GM10266 (cell line): Measurements from ENCODE around the gene SAMD4A.

Source experiments
- DNase-seq: peaks from one replicate; pipeline ENCODE4 v3.0.0; 2012; ENCODE audit errors: extremely low spot score
- TF ChIP-seq, protein P1 (sequence below): IDR thresholded peaks from 2 replicates; pipeline ENCODE4 v1.5.1; 2012; ENCODE audit warnings: mild to moderate bottlenecking, low read depth; ENCODE audit not compliant: control insufficient read depth, insufficient read depth; ENCODE audit errors: missing control alignments

Gene SAMD4A

DNA sequence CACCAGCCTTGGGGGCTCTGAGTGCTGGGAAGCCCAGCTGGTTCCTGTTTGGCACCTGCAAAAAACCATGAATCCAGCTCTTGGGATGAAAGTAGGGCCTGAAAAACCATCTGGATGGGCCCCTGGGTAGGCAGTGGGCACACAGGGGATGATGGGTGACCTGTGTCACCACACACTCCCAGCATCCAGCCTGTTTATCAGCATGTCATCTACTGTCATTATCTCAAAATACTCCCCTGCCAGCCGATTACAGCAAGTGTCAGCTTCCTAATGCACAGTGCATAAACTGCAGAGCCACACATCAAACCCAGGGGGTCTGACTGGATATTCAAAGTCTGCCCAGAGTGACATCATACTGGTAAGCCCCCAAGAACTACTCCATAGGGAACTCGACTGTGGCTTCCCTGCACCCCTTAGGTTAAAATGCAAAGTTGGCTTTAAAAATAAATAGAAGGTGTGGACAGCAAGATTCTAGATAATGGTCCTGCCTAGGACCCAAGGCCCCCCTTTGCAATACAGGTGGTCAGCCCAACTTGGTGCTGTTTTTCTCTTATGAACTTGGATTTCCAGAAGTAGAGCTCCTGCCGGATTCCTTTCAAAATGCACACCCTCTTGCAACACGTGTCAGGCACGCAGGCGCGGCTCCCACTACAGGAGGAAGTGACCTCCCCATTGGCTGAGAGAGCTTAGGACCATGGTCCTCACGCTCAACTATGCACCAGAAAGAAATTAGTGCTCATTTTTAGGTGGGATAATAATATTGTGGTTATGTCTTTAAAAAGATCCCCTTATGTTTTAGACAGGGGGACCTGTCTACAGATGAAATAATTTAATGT, 241.6 kb downstream of the SAMD4A start:
- TF ChIP-seq, protein P1, sequence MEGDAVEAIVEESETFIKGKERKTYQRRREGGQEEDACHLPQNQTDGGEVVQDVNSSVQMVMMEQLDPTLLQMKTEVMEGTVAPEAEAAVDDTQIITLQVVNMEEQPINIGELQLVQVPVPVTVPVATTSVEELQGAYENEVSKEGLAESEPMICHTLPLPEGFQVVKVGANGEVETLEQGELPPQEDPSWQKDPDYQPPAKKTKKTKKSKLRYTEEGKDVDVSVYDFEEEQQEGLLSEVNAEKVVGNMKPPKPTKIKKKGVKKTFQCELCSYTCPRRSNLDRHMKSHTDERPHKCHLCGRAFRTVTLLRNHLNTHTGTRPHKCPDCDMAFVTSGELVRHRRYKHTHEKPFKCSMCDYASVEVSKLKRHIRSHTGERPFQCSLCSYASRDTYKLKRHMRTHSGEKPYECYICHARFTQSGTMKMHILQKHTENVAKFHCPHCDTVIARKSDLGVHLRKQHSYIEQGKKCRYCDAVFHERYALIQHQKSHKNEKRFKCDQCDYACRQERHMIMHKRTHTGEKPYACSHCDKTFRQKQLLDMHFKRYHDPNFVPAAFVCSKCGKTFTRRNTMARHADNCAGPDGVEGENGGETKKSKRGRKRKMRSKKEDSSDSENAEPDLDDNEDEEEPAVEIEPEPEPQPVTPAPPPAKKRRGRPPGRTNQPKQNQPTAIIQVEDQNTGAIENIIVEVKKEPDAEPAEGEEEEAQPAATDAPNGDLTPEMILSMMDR = no peak
- no peak for DNase-seq

DNA sequence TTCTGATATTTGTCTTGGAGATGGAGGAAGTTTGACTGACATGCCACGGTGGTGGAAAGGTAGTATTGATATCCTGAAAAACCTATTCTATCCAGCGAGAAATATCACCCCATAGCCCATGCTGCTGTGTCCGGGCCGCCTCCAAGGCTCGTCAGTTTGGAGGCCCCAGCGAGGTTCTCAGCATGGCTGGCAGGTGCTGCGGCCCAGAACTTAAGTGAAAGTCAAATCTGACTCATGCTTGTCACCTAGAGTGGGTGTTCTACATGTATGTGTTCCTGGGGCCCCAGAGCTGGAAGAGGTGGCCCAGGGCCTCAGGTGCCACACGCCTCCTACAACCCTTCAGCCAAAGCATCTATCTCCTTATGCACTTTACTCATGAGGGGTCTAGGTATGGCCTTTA, 242.8 kb downstream of the SAMD4A start:
- TF ChIP-seq, protein P1 = no peak
- DNase-seq = no peak

DNA sequence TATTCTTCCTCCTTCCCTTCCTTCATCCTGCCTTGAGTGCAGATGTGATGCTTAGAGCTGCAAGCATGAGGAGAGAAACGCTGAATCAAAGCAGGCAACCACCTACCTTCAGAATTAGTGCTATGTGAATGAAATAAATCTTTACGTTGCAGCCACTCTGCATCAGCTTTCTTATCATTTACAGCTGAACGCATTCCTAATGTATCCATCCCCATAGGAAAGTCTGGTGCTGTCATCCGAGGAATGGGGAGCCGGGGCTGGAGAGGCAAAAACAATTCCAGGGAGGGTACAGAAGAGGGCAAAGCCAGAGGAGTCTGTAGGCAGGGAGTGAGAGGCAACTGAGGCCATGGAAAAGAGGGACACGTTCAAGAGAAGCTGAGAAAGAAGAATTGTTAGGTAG, 245.7 kb downstream of the SAMD4A start:
- no peak for DNase-seq
- TF ChIP-seq, protein P1 = no peak

DNA sequence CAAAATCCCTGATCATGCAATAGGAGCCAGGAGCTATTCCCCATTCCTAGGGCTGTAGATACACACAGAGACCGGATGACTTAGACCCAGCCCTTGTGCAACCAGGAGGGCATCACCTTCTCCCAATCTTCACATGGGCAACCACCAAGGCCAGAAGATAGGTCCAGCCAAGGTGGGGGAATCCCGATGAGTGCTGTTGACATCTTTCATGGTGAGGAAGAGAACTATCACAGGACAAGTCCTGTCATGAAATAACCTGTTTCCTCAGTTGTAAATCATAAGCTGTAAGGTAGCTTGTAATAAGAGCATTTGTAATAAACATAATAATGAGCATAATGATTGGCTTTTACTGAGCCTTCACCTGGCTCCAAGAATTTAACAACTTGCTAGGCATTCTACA, 246.2 kb downstream of the SAMD4A start:
- no peak for DNase-seq

DNA sequence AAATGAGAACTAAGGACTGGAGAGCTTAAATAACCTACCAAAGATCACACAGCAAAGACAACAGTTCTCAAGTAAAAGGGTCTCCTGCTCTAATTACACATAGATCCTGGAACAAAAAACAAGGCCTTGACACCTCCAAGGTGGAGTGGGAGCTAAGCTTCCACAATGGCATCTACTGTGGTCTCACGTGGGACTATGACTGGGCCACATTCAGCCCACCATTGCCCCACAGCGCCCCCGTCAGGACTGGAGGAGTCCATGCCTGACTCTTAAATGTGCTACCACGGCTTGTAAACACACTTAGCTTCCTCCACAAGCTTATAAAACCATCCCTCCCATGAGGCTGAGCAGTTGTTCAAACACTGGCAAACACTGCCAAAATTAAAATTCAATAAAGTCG, 247.1 kb downstream of the SAMD4A start:
- DNase-seq = no peak
- TF ChIP-seq, protein P1 = no peak

More for the DNA sequence above, 246.2 kb downstream of the SAMD4A start:
- TF ChIP-seq, protein P1 = no peak

DNA sequence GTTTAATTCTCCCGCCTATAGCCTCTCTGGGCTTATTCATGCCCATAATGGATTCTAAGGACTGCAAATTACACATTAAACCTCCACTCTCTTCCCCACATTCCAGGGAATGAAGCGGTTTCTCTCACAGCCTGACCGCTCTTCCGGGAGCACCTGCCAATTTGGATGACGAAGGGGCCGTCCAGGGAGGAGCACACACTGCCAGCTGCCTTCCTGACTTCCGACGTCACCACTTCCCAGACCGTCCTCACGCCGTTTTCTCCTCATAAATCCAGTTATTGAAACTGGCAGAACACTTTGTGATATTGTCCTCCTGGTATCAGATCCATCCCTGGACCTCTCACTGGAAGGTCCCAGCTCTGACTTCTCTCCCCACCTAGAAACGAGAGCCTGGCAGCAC, 248.1 kb downstream of the SAMD4A start:
- no peak for DNase-seq
- TF ChIP-seq, protein P1 = no peak

DNA sequence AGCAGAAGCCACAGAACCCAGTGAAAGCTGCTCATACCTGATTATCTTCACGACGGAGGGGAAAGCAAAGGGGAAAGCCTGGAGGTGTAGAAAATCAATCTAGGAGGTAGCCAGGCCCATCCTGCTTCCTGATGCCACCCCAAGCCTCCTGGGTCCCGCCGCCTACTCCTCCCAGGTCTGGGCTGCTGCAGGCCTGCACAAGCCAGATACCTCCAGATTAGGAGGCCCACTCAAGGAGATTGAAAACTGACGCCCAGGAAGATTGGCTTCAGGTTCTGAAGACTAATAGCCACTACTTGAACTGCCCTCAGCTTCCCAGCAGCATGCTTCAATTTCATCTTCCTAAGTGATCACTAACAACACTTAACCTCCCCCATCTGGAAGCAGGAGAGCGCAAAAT, 248.6 kb downstream of the SAMD4A start:
- no peak for DNase-seq
- TF ChIP-seq, protein P1 = no peak
